OCI-LY1 (cell line): ENCODE results near the gene MACROD1.

ENCODE experiments used
- H2AFZ ChIP-seq: fragments of 200-600 bp; sonication (generic), shearing (Covaris generic); 2 replicates; pipeline ENCODE4 v1.6.0; 2014; ENCODE audit warnings: antibody characterized with exemption, mild to moderate bottlenecking, low read length
- H3F3A ChIP-seq: fragments of 200-600 bp; sonication (generic), shearing (Covaris generic); 2 replicates; pipeline ENCODE4 v1.6.0; 2014; ENCODE audit warnings: mild to moderate bottlenecking, antibody characterized with exemption, low read length, moderate library complexity; ENCODE audit not compliant: insufficient read depth
- H3K27ac ChIP-seq: fragments of 200-600 bp; sonication (generic); 2 replicates; pipeline ENCODE4 v1.5.1; 2014; ENCODE audit warnings: low read length, mixed run types, mild to moderate bottlenecking, low read depth; ENCODE audit not compliant: poor library complexity, severe bottlenecking
- H3K27me3 ChIP-seq: fragments of 200-600 bp; sonication (generic); 2 replicates; pipeline ENCODE4 v1.6.0; 2014; ENCODE audit warnings: antibody characterized with exemption, mild to moderate bottlenecking, low read length, moderate library complexity; ENCODE audit not compliant: insufficient read depth
- H3K36me3 ChIP-seq: fragments of 200-600 bp; sonication (generic); 2 replicates; pipeline ENCODE4 v1.6.1; 2014; ENCODE audit warnings: mild to moderate bottlenecking, antibody characterized with exemption, low read length, moderate library complexity, mixed read lengths; ENCODE audit not compliant: insufficient read depth
- H3K4me1 ChIP-seq: fragments of 200-600 bp; sonication (generic); 2 replicates; pipeline ENCODE4 v1.5.1; 2014; ENCODE audit warnings: mild to moderate bottlenecking, low read length, moderate library complexity; ENCODE audit not compliant: insufficient read depth, severe bottlenecking
- H3K4me2 ChIP-seq: fragments of 200-600 bp; sonication (generic), shearing (Covaris generic); 2 replicates; pipeline ENCODE4 v1.6.1; 2014; ENCODE audit warnings: low read length
- H3K4me3 ChIP-seq: fragments of 200-600 bp; sonication (generic); 2 replicates; pipeline ENCODE4 v1.5.1; 2014; ENCODE audit warnings: low read length, low read depth, mild to moderate bottlenecking, mixed read lengths; ENCODE audit not compliant: poor library complexity, severe bottlenecking
- H3K79me2 ChIP-seq: fragments of 200-600 bp; shearing (Covaris generic); 2 replicates; pipeline ENCODE4 v1.6.1; 2016; ENCODE audit warnings: mixed run types, low read length, mixed read lengths; ENCODE audit not compliant: insufficient read depth
- H3K9ac ChIP-seq: fragments of 200-600 bp; sonication (generic), shearing (Covaris generic); 2 replicates; pipeline ENCODE4 v1.6.1; 2014; ENCODE audit warnings: mild to moderate bottlenecking, low read length, mixed read lengths
- H3K9me2 ChIP-seq: fragments of 200-600 bp; sonication (generic), shearing (Covaris generic); 2 replicates; pipeline ENCODE4 v1.6.1; 2014; ENCODE audit warnings: low read depth, mild to moderate bottlenecking, low read length, mixed read lengths
- H3K9me3 ChIP-seq: fragments of 200-600 bp; shearing (Covaris generic); 2 replicates; pipeline ENCODE4 v1.6.1; 2014; ENCODE audit warnings: low read length, mixed read lengths
- H4K20me1 ChIP-seq: fragments of 200-600 bp; sonication (generic), shearing (Covaris generic); 2 replicates; pipeline ENCODE4 v1.6.0; 2016; ENCODE audit warnings: mild to moderate bottlenecking, low read length; ENCODE audit not compliant: insufficient read depth
- EZH2 ChIP-seq: fragments of 200-600 bp; sonication (generic), shearing (Covaris generic); IDR thresholded peaks from 2 replicates; pipeline ENCODE4 v1.8.0; 2017; ENCODE audit warnings: borderline replicate concordance, mixed run types, mild to moderate bottlenecking, antibody characterized with exemption, low read length, moderate library complexity, mixed read lengths
- TF ChIP-seq, protein P1 (sequence below): fragments of 200-600 bp; sonication (generic), shearing (Covaris generic); IDR thresholded peaks from 2 replicates; pipeline ENCODE4 v1.5.1; 2017; ENCODE audit warnings: mild to moderate bottlenecking, antibody characterized with exemption, low read length, moderate library complexity, mixed read lengths

Gene MACROD1

DNA sequence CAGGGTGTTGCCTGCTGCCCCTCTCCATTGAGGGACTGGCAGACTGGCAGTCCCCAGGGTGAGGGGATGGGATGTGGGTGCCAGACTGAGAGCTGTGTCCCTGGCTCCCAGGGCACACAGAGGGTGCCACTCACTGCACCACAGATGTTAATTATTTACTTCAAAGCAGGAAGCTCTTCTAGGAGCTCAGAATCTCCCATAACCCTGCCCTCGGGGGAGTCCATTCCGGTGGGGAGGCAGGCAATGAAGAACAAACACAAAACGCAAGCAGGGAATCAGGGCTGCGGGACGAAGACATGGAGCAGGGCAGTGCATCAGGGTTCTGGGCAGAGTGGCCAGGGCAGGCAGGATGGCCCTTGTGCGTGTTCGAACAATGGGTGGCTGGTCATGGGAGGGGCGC is 154.5 kb downstream of the MACROD1 start:
- no peak overlapping the region for H3K4me2 ChIP-seq
- H3F3A ChIP-seq = no peaks in the 10 kb centered on the region
- 0 out of 2 replicates have a peak, but pooled peaks cover 3% of the 10 kb centered on the region for H3K9me3 ChIP-seq
- H3K79me2 ChIP-seq = no peaks in the 10 kb centered on the region
- H3K9ac ChIP-seq = no peak overlapping the region
- H2AFZ ChIP-seq = no peak overlapping the region
- H4K20me1 ChIP-seq = no peaks in the 10 kb centered on the region
- H3K36me3 ChIP-seq = no peaks in the 10 kb centered on the region
- no peak overlapping the region for H3K4me3 ChIP-seq
- no peaks in the 10 kb centered on the region for H3K4me1 ChIP-seq
- no peaks in the 10 kb centered on the region for H3K9me2 ChIP-seq
- no peak overlapping the region for H3K27ac ChIP-seq
- TF ChIP-seq EZH2 = no peak
- TF ChIP-seq, protein P1, sequence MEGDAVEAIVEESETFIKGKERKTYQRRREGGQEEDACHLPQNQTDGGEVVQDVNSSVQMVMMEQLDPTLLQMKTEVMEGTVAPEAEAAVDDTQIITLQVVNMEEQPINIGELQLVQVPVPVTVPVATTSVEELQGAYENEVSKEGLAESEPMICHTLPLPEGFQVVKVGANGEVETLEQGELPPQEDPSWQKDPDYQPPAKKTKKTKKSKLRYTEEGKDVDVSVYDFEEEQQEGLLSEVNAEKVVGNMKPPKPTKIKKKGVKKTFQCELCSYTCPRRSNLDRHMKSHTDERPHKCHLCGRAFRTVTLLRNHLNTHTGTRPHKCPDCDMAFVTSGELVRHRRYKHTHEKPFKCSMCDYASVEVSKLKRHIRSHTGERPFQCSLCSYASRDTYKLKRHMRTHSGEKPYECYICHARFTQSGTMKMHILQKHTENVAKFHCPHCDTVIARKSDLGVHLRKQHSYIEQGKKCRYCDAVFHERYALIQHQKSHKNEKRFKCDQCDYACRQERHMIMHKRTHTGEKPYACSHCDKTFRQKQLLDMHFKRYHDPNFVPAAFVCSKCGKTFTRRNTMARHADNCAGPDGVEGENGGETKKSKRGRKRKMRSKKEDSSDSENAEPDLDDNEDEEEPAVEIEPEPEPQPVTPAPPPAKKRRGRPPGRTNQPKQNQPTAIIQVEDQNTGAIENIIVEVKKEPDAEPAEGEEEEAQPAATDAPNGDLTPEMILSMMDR = no peak
- peaks cover 9% of the 10 kb centered on the region; the same call in 1 of the 2 replicates for H3K27me3 ChIP-seq

DNA sequence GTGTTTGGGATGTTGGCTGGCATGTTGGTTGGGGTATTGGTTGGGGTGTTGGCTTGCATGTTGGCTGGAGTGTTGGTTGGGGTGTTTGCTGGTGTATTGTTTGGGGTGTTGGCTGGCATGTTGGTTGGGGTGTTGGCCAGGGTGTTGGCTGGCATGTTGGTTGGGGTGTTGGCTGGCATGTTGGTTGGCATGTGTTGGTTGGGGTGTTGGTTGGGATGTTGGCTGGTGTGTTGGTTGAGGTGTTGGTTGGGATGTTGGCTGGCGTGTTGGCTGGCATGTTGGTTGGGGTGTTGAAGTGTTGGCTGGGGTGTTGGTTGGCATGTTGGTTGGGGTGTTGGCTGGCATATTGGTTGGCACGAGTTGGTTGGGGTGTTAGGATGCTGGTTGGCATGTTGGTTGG is 155.1 kb downstream of the MACROD1 start:
- H3K36me3 ChIP-seq = no peaks in the 10 kb centered on the region
- H3K27ac ChIP-seq = no peak overlapping the region
- H3F3A ChIP-seq = no peaks in the 10 kb centered on the region
- TF ChIP-seq, protein P1 = no peak
- no peak for TF ChIP-seq EZH2
- H3K27me3 ChIP-seq = peaks cover 9% of the 10 kb centered on the region; the same call in 1 of the 2 replicates
- no peaks in the 10 kb centered on the region for H3K9me2 ChIP-seq
- no peak overlapping the region for H2AFZ ChIP-seq
- H3K9me3 ChIP-seq = 0 out of 2 replicates have a peak, but pooled peaks cover 3% of the 10 kb centered on the region
- no peak overlapping the region for H3K4me2 ChIP-seq
- no peaks in the 10 kb centered on the region for H3K79me2 ChIP-seq
- H3K4me3 ChIP-seq = no peak overlapping the region
- H3K4me1 ChIP-seq = no peaks in the 10 kb centered on the region
- H3K9ac ChIP-seq = no peak overlapping the region
- H4K20me1 ChIP-seq = no peaks in the 10 kb centered on the region

DNA sequence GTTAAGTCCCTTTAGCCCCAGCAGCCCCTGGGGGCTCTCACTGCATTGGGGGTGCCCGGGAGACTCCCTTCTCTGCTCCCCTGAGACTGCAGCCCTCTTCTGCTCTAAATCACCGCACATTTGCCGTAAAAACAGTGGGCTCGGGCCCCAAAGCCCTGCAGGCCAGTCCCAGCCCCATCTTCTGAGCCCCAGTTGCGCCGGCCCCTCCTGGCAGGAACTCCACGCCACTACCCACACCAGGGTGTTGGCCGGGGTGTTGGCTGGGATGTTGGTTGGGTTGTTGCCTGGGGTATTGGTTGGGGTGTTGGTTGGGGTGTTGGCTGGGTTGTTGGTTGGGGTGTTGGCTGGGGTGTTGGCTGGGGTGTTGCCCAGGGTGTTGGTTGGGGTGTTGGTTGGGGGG is 156.2 kb downstream of the MACROD1 start:
- Histone ChIP-seq H3K4me2 (no peak overlapping the region), H3K4me1 (no peaks in the 10 kb centered on the region), H3F3A (no peaks in the 10 kb centered on the region), H3K9me3 (0 out of 2 replicates have a peak, but pooled peaks cover 3% of the 10 kb centered on the region), H3K9me2 (no peaks in the 10 kb centered on the region), H3K27me3 (peaks cover 9% of the 10 kb centered on the region; the same call in 1 of the 2 replicates), H3K9ac (no peak overlapping the region), H3K27ac (no peak overlapping the region), H3K36me3 (no peaks in the 10 kb centered on the region), H3K79me2 (no peaks in the 10 kb centered on the region), H3K4me3 (no peak overlapping the region), H4K20me1 (no peaks in the 10 kb centered on the region), H2AFZ (no peak overlapping the region)
- TF ChIP-seq, protein P1 = no peak
- TF ChIP-seq EZH2 = no peak
